ENCODE results near the gene ITPKB.

- TF ChIP-seq CTCF (IDR thresholded peaks at IDR 0.05) (no peak), EZH2phosphoT487 (IDR thresholded peaks at IDR 0.05) (no peak)
Observed at GRCh38 chr1:226651041-226651731, 87.9 kb downstream of the ITPKB start.
